ENCODE results near the gene KLHL14.

KLHL14 gene

GRCh38 chr18:32724071-32724749 is 48.6 kb downstream of the KLHL14 start:
- in situ Hi-C loops (cut with MboI; ENCODE audit: low sequenced_read_pairs) = no loop called here

- in situ Hi-C loops (cut with MboI; ENCODE audit: low sequenced_read_pairs) = no loop called here
Measured at GRCh38 chr18:32722279-32722678, 50.5 kb downstream of the KLHL14 start.

- in situ Hi-C loops (cut with MboI; ENCODE audit: low sequenced_read_pairs) = no loop called here
Measured at GRCh38 chr18:32717126-32717525, 55.7 kb downstream of the KLHL14 start.

GRCh38 chr18:32714571-32715148 is 58.2 kb downstream of the KLHL14 start:
- in situ Hi-C loops (cut with MboI; ENCODE audit: low sequenced_read_pairs) = no loop called here

GRCh38 chr18:32712860-32713259 is 60.0 kb downstream of the KLHL14 start:
- in situ Hi-C loops (cut with MboI; ENCODE audit: low sequenced_read_pairs) = no loop called here

GRCh38 chr18:32711862-32712261 is 61.0 kb downstream of the KLHL14 start:
- in situ Hi-C loops (cut with MboI; ENCODE audit: low sequenced_read_pairs) = no loop called here

- in situ Hi-C loops (cut with MboI; ENCODE audit: low sequenced_read_pairs) = no loop called here
Measured at GRCh38 chr18:32707586-32707985, 65.2 kb downstream of the KLHL14 start.

GRCh38 chr18:32707147-32707546 is 65.7 kb downstream of the KLHL14 start:
- in situ Hi-C loops (cut with MboI; ENCODE audit: low sequenced_read_pairs) = no loop called here

GRCh38 chr18:32701313-32701712 is 71.5 kb downstream of the KLHL14 start:
- in situ Hi-C loops (cut with MboI; ENCODE audit: low sequenced_read_pairs) = no loop called here

GRCh38 chr18:32698153-32698552 is 74.7 kb downstream of the KLHL14 start:
- in situ Hi-C loops (cut with MboI; ENCODE audit: low sequenced_read_pairs) = no loop called here

GRCh38 chr18:32696376-32696775 is 76.4 kb downstream of the KLHL14 start:
- in situ Hi-C loops (cut with MboI; ENCODE audit: low sequenced_read_pairs) = no loop called here

- in situ Hi-C loops (cut with MboI; ENCODE audit: low sequenced_read_pairs) = no loop called here
Measured at GRCh38 chr18:32695534-32695933, 77.3 kb downstream of the KLHL14 start.

GRCh38 chr18:32688821-32689220 is 84.0 kb downstream of the KLHL14 start:
- in situ Hi-C loops (cut with MboI; ENCODE audit: low sequenced_read_pairs) = no loop called here

GRCh38 chr18:32684940-32685339 is 87.9 kb downstream of the KLHL14 start:
- in situ Hi-C loops (cut with MboI; ENCODE audit: low sequenced_read_pairs) = no loop called here

GRCh38 chr18:32684096-32684495 is 88.7 kb downstream of the KLHL14 start:
- in situ Hi-C loops (cut with MboI; ENCODE audit: low sequenced_read_pairs) = no loop called here

GRCh38 chr18:32683044-32683443 is 89.8 kb downstream of the KLHL14 start:
- in situ Hi-C loops (cut with MboI; ENCODE audit: low sequenced_read_pairs) = no loop called here

GRCh38 chr18:32677578-32677977 is 95.2 kb downstream of the KLHL14 start:
- in situ Hi-C loops (cut with MboI; ENCODE audit: low sequenced_read_pairs) = no loop called here

GRCh38 chr18:32674491-32674890 is 98.3 kb downstream of the KLHL14 start:
- in situ Hi-C loops (cut with MboI; ENCODE audit: low sequenced_read_pairs) = no loop called here

- in situ Hi-C loops (cut with MboI; ENCODE audit: low sequenced_read_pairs) = no loop called here
Measured at GRCh38 chr18:32672398-32672797, 100.4 kb downstream of the KLHL14 start.

- in situ Hi-C loops (cut with MboI; ENCODE audit: low sequenced_read_pairs) = no loop called here
Measured at GRCh38 chr18:32670727-32671126, 102.1 kb downstream of the KLHL14 start.

GRCh38 chr18:32669549-32670165 is 103.2 kb downstream of the KLHL14 start:
- in situ Hi-C loops (cut with MboI; ENCODE audit: low sequenced_read_pairs) = no loop called here

- in situ Hi-C loops (cut with MboI; ENCODE audit: low sequenced_read_pairs) = no loop called here
Measured at GRCh38 chr18:32668956-32669355, 103.9 kb downstream of the KLHL14 start.
